Measurements from ENCODE around the gene C19orf25. TPM values are rescaled to one million over a fixed set of nuclear protein-coding genes. Genes with fewer than 3 reads are reported as not detected.

C19orf25 gene
- total and polyA plus RNA-seq, 2 of the 13 experiments (the other 11 are each of a cell fraction or from before 2014, with no cell fraction given) = 14.2 to 32.4 TPM

GRCh38 chr19:1512671-1513498 is 33.9 kb upstream of the C19orf25 start, which contains the start of gene ADAMTSL5 (continued):
- TF ChIP-seq ZFP37 (CRISPR knock-in tag; IDR thresholded peaks at IDR 0.05; ENCODE audit: borderline replicate concordance) (no peak), HCFC1 (IDR thresholded peaks at IDR 0.05; ENCODE audit: low read depth, low read length) (no peak), EP300 (IDR thresholded peaks at IDR 0.05; ENCODE audit: low read depth in 2 of 2, low read length in 2 of 2) (no peak), EP300 (CRISPR knock-in tag; IDR thresholded peaks at IDR 0.05; ENCODE audit: borderline replicate concordance) (no peak), ZNF749 (CRISPR knock-in tag; IDR thresholded peaks at IDR 0.05; ENCODE audit: borderline replicate concordance) (no peak), ZBTB42 (CRISPR knock-in tag; IDR thresholded peaks at IDR 0.05) (no peak), NFKB2 (CRISPR knock-in tag; IDR thresholded peaks at IDR 0.05; ENCODE audit: borderline replicate concordance) (no peak), ZNF552 (CRISPR knock-in tag; IDR thresholded peaks at IDR 0.05; ENCODE audit: borderline replicate concordance) (no peak), ZZZ3 (CRISPR knock-in tag; IDR thresholded peaks at IDR 0.05; ENCODE audit: borderline replicate concordance) (no peak), MIER2 (CRISPR knock-in tag; IDR thresholded peaks at IDR 0.05) (no peak), RELA (CRISPR knock-in tag; IDR thresholded peaks at IDR 0.05) (no peak), SIX4 (CRISPR knock-in tag; IDR thresholded peaks at IDR 0.05) (no peak), ZNF772 (CRISPR knock-in tag; IDR thresholded peaks at IDR 0.05) (peak; percentile 24; the same call in 1 of the 2 replicates), FOXK2 (IDR thresholded peaks at IDR 0.05) (no peak), ELF4 (CRISPR knock-in tag; IDR thresholded peaks at IDR 0.05; ENCODE audit: borderline replicate concordance) (no peak), ZNF550 (CRISPR knock-in tag; IDR thresholded peaks at IDR 0.05; ENCODE audit: borderline replicate concordance) (no peak), HHEX (CRISPR knock-in tag; IDR thresholded peaks at IDR 0.05) (no peak), ATF7 (IDR thresholded peaks at IDR 0.05) (no peak), ATF7 (CRISPR knock-in tag; IDR thresholded peaks at IDR 0.05) (no peak), ZBTB37 (CRISPR knock-in tag; IDR thresholded peaks at IDR 0.05) (no peak), STAT5B (CRISPR knock-in tag; IDR thresholded peaks at IDR 0.05) (no peak), ZGPAT (CRISPR knock-in tag; IDR thresholded peaks at IDR 0.05) (no peak), TBL1XR1 (IDR thresholded peaks at IDR 0.05; ENCODE audit: borderline replicate concordance, low read length, partially characterized antibody) (no peak), ZNF639 (CRISPR knock-in tag; conservative IDR thresholded peaks at IDR 0.05) (0 out of 2 replicates have a peak, but pooled peaks have one; percentile 39), SALL2 (CRISPR knock-in tag; IDR thresholded peaks at IDR 0.05) (no peak; the same call in 1 of the 2 replicates), NFRKB (IDR thresholded peaks at IDR 0.05) (no peak), PBX3 (CRISPR knock-in tag; IDR thresholded peaks at IDR 0.05; ENCODE audit: borderline replicate concordance) (no peak)
